HEK293 (cell line): ENCODE measurements around the gene RAX2.

Experiments used
- CTCF ChIA-PET: fragments of 350-600 bp; formaldehyde crosslinking; extraction: SDS; loops from one replicate; lab custom pipeline; 2021; ENCODE audit warnings: antibody characterized with exemption; lab: Yijun Ruan, JAX
- POLR2A ChIA-PET: fragments of 300-600 bp; formaldehyde crosslinking; extraction: SDS; loops from one replicate; lab custom pipeline; 2020; ENCODE audit warnings: antibody characterized with exemption, inconsistent platforms; lab: Yijun Ruan, JAX
- H3K27ac ChIP-seq: fragments of 200-500 bp; sonication (Bioruptor generic); 2 replicates; pipeline ENCODE4 v1.5.1; 2014; ENCODE audit warnings: low read depth, low read length, control low read depth, inconsistent platforms; ENCODE audit errors: extremely low read depth
- H3K36me3 ChIP-seq, 2 experiments: fragments of 200-500 bp in 1 of 2; sonication (Bioruptor generic) in 1 of 2; 1 replicate in 1 of 2; 2 replicates in 1 of 2; pipeline ENCODE4 v1.5.1; 2014 to 2017; ENCODE audit warnings: inconsistent platforms in 2 of 2, low read length in 2 of 2; ENCODE audit not compliant: control insufficient read depth in 2 of 2, insufficient read depth in 1 of 2
- H3K4me1 ChIP-seq: fragments of 200-500 bp; sonication (Bioruptor generic); 2 replicates; pipeline ENCODE4 v1.5.1; 2014; ENCODE audit warnings: mild to moderate bottlenecking, low read length, inconsistent platforms; ENCODE audit not compliant: control insufficient read depth, insufficient read depth
- H3K4me3 ChIP-seq: 2 replicates; pipeline ENCODE4 v1.5.1; 2011; ENCODE audit warnings: low read depth, mild to moderate bottlenecking, control low read depth, low read length, moderate library complexity
- H3K9me3 ChIP-seq: fragments of 200-500 bp; sonication (Bioruptor generic); 2 replicates; pipeline ENCODE4 v1.5.1; 2014; ENCODE audit warnings: low read depth, low read length, inconsistent platforms; ENCODE audit not compliant: control insufficient read depth, insufficient read depth
- CTCF ChIP-seq: fragments of 450-650 bp; formaldehyde crosslinking; IDR thresholded peaks from 2 replicates; pipeline ENCODE4 v1.5.1; 2016; ENCODE audit warnings: missing biosample characterization, missing genetic modification characterization
- PRDM10 ChIP-seq: fragments of 450-650 bp; formaldehyde crosslinking; IDR thresholded peaks from 2 replicates; pipeline ENCODE4 v1.5.1; 2016; ENCODE audit warnings: missing biosample characterization, missing genetic modification characterization
- REPIN1 ChIP-seq: fragments of 450-650 bp; formaldehyde crosslinking; IDR thresholded peaks from 2 replicates; pipeline ENCODE4 v1.5.1; 2017; ENCODE audit warnings: missing biosample characterization, missing genetic modification characterization, low read depth
- ZNF16 ChIP-seq: fragments of 450-650 bp; formaldehyde crosslinking; IDR thresholded peaks from 2 replicates; pipeline ENCODE4 v1.5.1; 2016; ENCODE audit warnings: low read depth, missing biosample characterization, missing genetic modification characterization
- ZNF24 ChIP-seq: fragments of 450-650 bp; formaldehyde crosslinking; IDR thresholded peaks from 2 replicates; pipeline ENCODE4 v1.5.1; 2016; ENCODE audit warnings: missing biosample characterization, missing genetic modification characterization
- ZNF350 ChIP-seq: fragments of 450-650 bp; formaldehyde crosslinking; IDR thresholded peaks from 2 replicates; pipeline ENCODE4 v1.5.0; 2017; ENCODE audit warnings: missing biosample characterization, mild to moderate bottlenecking, missing genetic modification characterization
- ZNF449 ChIP-seq: fragments of 450-650 bp; formaldehyde crosslinking; IDR thresholded peaks from 2 replicates; pipeline ENCODE4 v1.5.1; 2017; ENCODE audit warnings: missing biosample characterization, mild to moderate bottlenecking, missing genetic modification characterization, moderate library complexity
- ZNF501 ChIP-seq: fragments of 450-650 bp; formaldehyde crosslinking; IDR thresholded peaks from 2 replicates; pipeline ENCODE4 v1.5.1; 2016; ENCODE audit warnings: missing biosample characterization, missing genetic modification characterization
- ZNF521 ChIP-seq: fragments of 450-650 bp; formaldehyde crosslinking; IDR thresholded peaks from 2 replicates; pipeline ENCODE4 v1.5.1; 2017; ENCODE audit warnings: missing biosample characterization, mild to moderate bottlenecking, missing genetic modification characterization
- ZNF571 ChIP-seq: fragments of 450-650 bp; formaldehyde crosslinking; IDR thresholded peaks from 2 replicates; pipeline ENCODE4 v1.5.0; 2017; ENCODE audit warnings: missing biosample characterization, missing genetic modification characterization
- ZNF626 ChIP-seq: fragments of 450-650 bp; sonication (Bioruptor Pico); formaldehyde crosslinking; IDR thresholded peaks from 2 replicates; pipeline ENCODE4 v1.5.1; 2018; ENCODE audit warnings: missing biosample characterization, missing genetic modification characterization, inconsistent platforms

Gene RAX2

GRCh38 chr19:3746371-3747056 is 25.5 kb downstream of the RAX2 start:
- POLR2A ChIA-PET, result no interaction called here
- H3K4me1 ChIP-seq, result no peaks in the 10 kb centered on the region
- no peak overlapping the region for H3K4me3 ChIP-seq
- H3K27ac ChIP-seq, result no peak overlapping the region
- CTCF ChIA-PET, result no interaction called here
- H3K9me3 ChIP-seq, result no peaks in the 10 kb centered on the region
- H3K36me3 ChIP-seq, result peaks cover 0 to 21% of the 10 kb centered on the region in 2 experiments; a peak in 2 of 3 replicates
- TF ChIP-seq ZNF501 (tag by site-specific recombination), result no peak
- no peak for TF ChIP-seq ZNF571 (tag by site-specific recombination)
- TF ChIP-seq PRDM10 (tag by site-specific recombination), result no peak
- no peak for TF ChIP-seq ZNF24 (tag by site-specific recombination)
- TF ChIP-seq ZNF521 (tag by site-specific recombination), result no peak
- TF ChIP-seq REPIN1 (tag by site-specific recombination), result no peak
- TF ChIP-seq CTCF, result no peak
- TF ChIP-seq ZNF449, result no peak
- TF ChIP-seq ZNF626, result no peak
- no peak for TF ChIP-seq ZNF350 (tag by site-specific recombination)

- Histone ChIP-seq H3K36me3 (peaks cover 0 to 11% of the 10 kb centered on the region in 2 experiments; a peak in 2 of 3 replicates), H3K4me3 (no peak overlapping the region), H3K9me3 (no peaks in the 10 kb centered on the region), H3K4me1 (no peaks in the 10 kb centered on the region), H3K27ac (no peak overlapping the region)
- ChIA-PET CTCF (interaction anchor here (0.7 kb wide), 1 partner anchor 1359 kb away, joined by 3 read pairs; no protein-coding TSS in a partner anchor), POLR2A (interaction anchor here (0.6 kb wide), 1 partner anchor 15 kb away, joined by 5 read pairs; no protein-coding TSS in a partner anchor)
- peak; percentile 90 for TF ChIP-seq ZNF16 (tag by site-specific recombination)
- TF ChIP-seq ZNF449, result no peak
Observed at GRCh38 chr19:3745363-3746045, 26.5 kb downstream of the RAX2 start.
